ENCODE measurements around the gene RANBP17. TPM values are rescaled to one million over a fixed set of nuclear protein-coding genes. Genes with fewer than 3 reads are reported as not detected.

RANBP17 gene
- polyA plus RNA-seq, 1 donor from 2014 or later, result 25.5 TPM

DNA sequence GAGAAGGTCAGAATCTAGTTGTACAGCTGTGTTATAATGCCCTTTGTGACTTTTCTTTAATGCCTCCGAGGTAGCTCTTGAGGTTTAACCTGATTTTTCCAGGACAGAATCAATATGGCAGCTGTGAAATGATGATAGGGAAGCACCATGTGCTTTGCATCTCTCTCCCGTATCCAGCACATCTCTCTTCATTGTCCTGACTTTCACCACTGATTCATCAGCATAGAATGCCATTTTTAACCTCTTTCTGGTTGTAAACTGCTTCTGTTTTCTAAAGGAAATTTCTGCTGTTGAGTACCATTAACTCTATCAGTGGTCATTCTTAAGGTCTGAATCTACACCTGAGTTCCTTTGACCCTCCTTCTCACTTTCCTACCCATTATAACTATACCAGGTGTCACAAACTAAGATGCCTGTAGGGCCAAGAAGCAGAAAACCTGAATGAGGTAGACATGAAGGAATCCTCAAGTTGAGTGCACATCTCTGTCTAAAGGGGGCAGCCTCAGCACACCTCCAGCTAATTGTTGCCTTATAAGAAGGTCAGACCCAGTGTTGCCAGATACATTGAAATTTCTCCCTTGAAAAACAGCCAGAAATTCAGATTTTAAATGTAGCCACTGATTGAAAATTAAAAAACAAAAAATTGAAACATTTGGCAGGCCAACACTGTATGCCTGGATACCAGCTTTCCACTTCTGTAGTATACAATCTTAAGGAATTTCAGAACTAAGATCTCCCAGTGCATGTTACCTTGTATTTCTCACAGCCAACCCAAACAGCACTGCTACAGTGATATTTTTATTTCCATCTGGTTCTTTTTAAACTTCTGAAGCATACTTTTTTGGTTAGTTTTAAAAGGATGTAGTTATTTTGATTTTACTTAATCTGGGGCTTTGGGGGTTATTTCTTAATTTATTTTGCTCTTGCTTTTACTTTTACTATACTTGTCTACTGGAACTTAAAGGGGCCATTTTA is 411.5 kb downstream of the RANBP17 start:
- no peaks in the 10 kb centered on the region for H3K9me3 ChIP-seq (ENCODE audit: low read length)
- H4K20me1 ChIP-seq (ENCODE audit: insufficient read depth), result no peaks in the 10 kb centered on the region
- no peaks in the 10 kb centered on the region for H3K36me3 ChIP-seq (ENCODE audit: insufficient read depth, low read length)
- TF ChIP-seq REST (IDR thresholded peaks at IDR 0.05; ENCODE audit: borderline replicate concordance), result no peak
- no peak for TF ChIP-seq EZH2 (IDR thresholded peaks at IDR 0.05; ENCODE audit: borderline replicate concordance, insufficient read depth, low read length, poor library complexity, severe bottlenecking)
- TF ChIP-seq CTCF (IDR thresholded peaks at IDR 0.05; ENCODE audit: poor library complexity, severe bottlenecking), result no peak
- no peak for TF ChIP-seq RAD21 (conservative IDR thresholded peaks at IDR 0.05)
- no peak overlapping the region for H3K4me3 ChIP-seq (ENCODE audit: low read length)
- H3K9me2 ChIP-seq (ENCODE audit: insufficient read depth, low read length), result no peaks in the 10 kb centered on the region
- no peak overlapping the region for H3K4me2 ChIP-seq (ENCODE audit: low read length)
- H3F3A ChIP-seq (ENCODE audit: insufficient read depth, low read length, poor library complexity, severe bottlenecking), result no peaks in the 10 kb centered on the region
- no peak overlapping the region for H2AFZ ChIP-seq (ENCODE audit: low read depth, low read length)
- no peak overlapping the region for H3K9ac ChIP-seq (ENCODE audit: low read length)
- H3K79me2 ChIP-seq (replicated peaks; ENCODE audit: insufficient read depth, low read length), result no peaks in the 10 kb centered on the region
- no peaks in the 10 kb centered on the region for H3K27me3 ChIP-seq (ENCODE audit: insufficient read depth, low read depth, low read length)
- no peak overlapping the region for H3K27ac ChIP-seq (ENCODE audit: low read length)

DNA sequence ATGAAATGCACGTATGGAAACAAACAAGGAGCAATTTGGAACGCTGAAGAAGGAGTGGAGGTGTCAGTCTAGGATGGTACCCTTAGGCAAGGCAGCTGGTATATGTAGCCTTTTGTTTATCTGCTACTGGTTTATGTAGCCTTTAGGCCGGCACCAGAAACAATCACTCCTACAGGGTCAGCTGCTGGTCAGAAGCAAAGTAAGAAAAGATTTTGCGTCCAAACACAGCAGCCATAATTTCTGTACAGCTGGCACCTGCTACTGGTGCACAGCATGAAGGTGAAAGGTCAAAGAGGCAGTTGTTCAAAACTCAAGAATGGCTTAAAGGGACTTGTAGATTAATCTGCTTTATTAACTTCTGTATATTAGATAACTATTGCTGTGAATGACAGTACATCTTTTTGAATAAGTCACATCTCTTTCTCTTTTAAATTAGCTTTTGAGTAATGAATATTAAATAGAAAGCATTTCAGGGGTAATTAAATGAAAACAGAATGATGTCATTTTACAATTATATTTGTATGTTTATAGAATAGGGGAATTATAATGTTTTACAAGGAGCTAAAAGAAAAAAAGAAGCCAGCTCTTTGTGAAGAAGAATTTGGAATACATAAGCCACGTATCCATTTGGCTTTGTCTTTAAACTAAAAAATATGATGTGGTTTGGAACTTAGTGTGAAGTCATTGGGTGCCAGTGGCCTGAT is 414.2 kb downstream of the RANBP17 start:
- Histone ChIP-seq H3K27ac (ENCODE audit: low read length) (no peak overlapping the region), H3K9ac (ENCODE audit: low read length) (no peak overlapping the region), H3K27me3 (ENCODE audit: insufficient read depth, low read depth, low read length) (no peaks in the 10 kb centered on the region), H3K9me2 (ENCODE audit: insufficient read depth, low read length) (no peaks in the 10 kb centered on the region), H3K36me3 (ENCODE audit: insufficient read depth, low read length) (no peaks in the 10 kb centered on the region), H3K79me2 (replicated peaks; ENCODE audit: insufficient read depth, low read length) (no peaks in the 10 kb centered on the region), H3K4me3 (ENCODE audit: low read length) (no peak overlapping the region), H4K20me1 (ENCODE audit: insufficient read depth) (no peaks in the 10 kb centered on the region), H2AFZ (ENCODE audit: low read depth, low read length) (no peak overlapping the region), H3F3A (ENCODE audit: insufficient read depth, low read length, poor library complexity, severe bottlenecking) (no peaks in the 10 kb centered on the region), H3K4me2 (ENCODE audit: low read length) (no peak overlapping the region), H3K9me3 (ENCODE audit: low read length) (no peaks in the 10 kb centered on the region)
- no peak for TF ChIP-seq EZH2 (IDR thresholded peaks at IDR 0.05; ENCODE audit: borderline replicate concordance, insufficient read depth, low read length, poor library complexity, severe bottlenecking)
- TF ChIP-seq SMC3 (conservative IDR thresholded peaks at IDR 0.05; ENCODE audit: poor library complexity), result no peak
- TF ChIP-seq EP300 (conservative IDR thresholded peaks at IDR 0.05; ENCODE audit: poor library complexity, severe bottlenecking), result no peak
- TF ChIP-seq TAF1 (IDR thresholded peaks at IDR 0.05; ENCODE audit: low read depth), result no peak
- TF ChIP-seq RAD21 (conservative IDR thresholded peaks at IDR 0.05), result no peak
- no peak for TF ChIP-seq REST (IDR thresholded peaks at IDR 0.05; ENCODE audit: borderline replicate concordance)
- no peak for TF ChIP-seq POLR2AphosphoS5 (IDR thresholded peaks at IDR 0.05)
